KG1 (cell line): Measurements from ENCODE around the gene ATCAY.

Experiments
- DNase-seq: peaks from one replicate; lab custom pipeline; 2025; lab: John Stamatoyannopoulos, UW

Gene ATCAY

GRCh38 chr19:3970313-3970807, 89.9 kb downstream of the ATCAY start:
- no peak for DNase-seq

- peak; percentile 85 for DNase-seq
Measured at GRCh38 chr19:3970808-3971598, 90.5 kb downstream of the ATCAY start, which contains the start of gene DAPK3. DAPK3 (minus strand) TSS chr19:3971099; CDS start chr19:3969735, 1,364 bp downstream.

- no peak for DNase-seq
Measured at GRCh38 chr19:3975144-3975543, 94.7 kb downstream of the ATCAY start.

GRCh38 chr19:3975637-3976087, 95.2 kb downstream of the ATCAY start:
- no peak for DNase-seq

GRCh38 chr19:3976495-3977241, 96.2 kb downstream of the ATCAY start:
- no peak for DNase-seq
